HG03025 (cell line): Measurements from ENCODE around the gene TXN2.
"Not testable (repeated sequence)": the region's sequence is repeated elsewhere in the genome, so short reads cannot be mapped to it uniquely, and the experiment has no call there.

Source experiments
- ATAC-seq: cut with Tn5 transposase; IDR thresholded peaks from one replicate; pipeline ENCODE4 v1.9.1; 2021; ENCODE audit warnings: mild to moderate bottlenecking, moderate library complexity; ENCODE audit not compliant: unreplicated experiment, low FRiP score

Gene TXN2

DNA sequence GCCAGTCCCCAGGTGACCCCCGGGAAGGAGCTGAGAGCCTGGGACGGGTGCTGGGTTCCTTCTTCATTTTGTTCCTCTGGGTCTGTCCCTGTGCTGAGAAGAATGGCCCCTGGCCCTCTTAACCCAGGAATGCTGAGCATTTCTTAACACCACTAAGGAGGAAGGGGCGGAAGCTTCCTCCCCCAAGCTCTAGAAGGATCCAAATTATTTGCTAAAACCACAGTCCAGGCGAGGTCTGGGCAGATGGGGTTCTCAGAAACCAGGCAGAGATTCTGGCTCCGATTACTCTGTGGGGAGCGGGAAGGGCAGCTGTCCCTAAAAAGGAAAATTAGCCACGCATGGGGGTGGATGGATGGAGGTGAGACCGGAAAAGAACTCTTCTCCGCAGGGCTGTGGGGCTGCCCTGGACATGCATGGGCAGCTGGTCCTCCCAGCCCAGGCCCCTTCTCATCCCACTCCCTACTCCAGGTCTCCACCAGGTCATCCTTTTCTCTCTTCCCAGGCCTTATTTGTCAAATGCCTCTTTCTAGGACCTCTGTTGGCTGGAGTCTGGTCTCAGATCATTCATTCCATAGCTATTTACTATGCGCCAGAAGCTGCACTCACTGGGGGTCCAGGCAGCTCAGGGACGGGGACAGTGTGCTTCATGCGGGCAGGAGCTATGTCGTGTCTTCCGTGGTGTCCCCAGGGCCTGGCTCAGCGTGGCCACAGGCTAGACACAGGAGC lies 48.7 kb downstream of the TXN2 start:
- ATAC-seq, result no peak

DNA sequence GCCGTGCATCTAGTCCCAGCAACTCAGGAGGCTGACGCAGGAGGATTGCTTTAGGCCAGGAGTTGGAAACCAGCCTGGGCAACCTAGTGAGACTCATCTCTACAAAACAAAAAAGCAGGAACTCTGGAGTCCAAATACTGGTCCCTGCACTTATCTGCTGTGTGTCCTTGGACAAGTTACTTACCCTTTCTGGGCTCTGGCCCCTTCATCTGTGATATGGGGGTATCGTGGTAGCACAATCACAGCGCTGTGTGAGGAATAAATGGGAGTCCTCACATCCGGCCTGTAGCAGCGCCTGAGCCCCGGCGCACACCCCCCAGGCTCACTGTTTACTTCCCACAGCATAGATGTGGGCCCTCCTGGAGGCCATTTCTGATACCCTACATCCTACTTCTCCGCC lies 49.5 kb downstream of the TXN2 start:
- ATAC-seq, result no peak

DNA sequence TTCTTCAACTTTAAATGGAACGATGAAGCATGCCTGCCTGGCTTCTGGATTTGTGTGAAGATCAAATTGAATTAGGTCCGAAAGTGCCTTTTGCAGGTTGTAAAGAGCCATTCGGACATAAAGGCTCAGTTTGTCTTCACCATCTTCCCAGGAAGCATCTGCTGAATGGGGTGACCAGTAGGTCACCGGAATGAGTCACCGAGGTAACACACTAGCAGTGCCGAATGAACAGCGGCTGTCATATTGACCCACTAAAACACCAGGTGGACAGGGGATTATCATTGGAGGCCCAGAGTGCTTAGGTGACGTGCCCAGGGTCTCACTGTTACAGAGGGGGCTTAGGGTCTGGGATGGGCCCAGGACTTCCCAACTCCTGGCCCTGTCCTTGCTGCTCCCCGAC lies 50.6 kb downstream of the TXN2 start:
- no peak for ATAC-seq

DNA sequence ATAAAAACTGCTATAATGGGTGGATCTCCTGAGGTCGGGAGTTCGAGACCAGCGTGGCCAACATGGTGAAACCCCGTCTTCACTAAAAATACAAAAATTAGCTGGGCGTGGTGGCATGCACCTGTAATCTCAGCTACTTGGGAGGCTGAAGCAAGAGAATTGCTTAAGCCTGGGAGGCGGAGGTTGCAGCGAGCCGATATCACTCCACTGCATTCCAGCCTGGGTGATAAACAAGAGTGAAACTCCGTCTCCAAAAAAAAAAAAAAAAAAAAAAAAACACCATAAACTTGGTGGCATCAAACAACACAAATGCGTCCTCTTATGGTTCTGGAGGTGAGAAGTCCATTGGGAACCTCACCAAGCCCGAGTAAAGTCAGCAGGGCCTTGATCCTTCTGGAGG lies 53.5 kb downstream of the TXN2 start:
- not testable (repeated sequence) for ATAC-seq

DNA sequence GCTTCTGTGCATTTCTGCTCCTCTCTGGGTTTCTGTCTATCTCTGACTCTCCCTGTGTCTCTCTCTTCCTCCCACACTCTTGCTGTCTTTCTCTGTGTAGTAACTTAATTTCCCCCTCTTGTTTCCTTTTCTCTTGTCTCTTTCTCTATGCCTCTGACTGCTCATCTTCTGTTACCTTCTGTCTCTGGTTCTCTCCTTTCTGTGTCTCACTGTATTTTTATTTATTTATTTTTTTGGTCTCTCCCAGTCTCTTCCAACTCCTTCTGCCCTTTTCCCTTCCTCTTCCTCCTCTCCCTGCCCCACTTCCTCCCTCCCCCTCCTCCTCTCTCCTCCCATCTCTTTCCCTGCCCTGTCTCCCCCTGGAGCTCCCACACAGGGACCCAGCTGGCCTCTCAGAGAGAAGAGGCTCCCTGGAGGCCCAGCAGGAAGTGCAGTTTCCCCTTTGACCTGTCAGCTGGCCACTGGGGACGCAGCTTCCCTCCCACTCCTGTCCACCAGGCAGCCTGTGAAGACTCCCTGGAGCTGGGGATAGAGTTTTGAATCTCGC lies 55.4 kb downstream of the TXN2 start:
- no peak for ATAC-seq

DNA sequence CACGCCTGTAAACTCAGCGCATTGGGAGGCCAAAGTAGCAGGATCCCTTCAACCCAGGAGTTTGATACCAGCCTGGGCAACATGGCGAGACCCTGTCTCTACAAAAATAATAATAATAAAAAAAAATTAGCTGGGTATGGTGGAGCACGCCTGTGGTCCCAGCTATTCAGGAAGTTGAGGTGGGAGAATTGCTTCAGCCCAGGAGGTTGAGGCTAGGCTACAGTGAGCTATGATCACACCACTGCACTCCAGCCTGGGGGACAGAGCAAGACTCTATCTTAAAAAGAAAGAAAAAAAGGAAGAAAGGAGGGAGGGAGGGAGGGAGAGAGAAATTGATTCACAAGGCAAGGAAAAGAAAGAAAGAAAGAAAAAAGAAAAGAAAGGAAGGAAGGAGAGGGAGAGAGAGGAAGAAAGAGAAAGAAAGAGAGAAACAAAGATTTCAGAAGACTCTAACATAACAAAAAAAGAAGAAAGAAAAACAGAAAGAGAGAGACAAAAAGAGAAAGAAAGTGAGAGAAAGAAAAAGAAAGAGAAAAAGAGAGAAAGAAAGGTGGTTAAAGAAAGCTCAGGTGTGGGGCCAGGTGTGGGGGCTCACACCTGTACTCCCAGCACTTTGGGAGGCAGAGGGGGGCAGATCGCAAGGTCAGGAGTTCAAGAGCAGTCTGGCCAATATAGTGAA lies 56.4 kb downstream of the TXN2 start:
- ATAC-seq, result no peak

DNA sequence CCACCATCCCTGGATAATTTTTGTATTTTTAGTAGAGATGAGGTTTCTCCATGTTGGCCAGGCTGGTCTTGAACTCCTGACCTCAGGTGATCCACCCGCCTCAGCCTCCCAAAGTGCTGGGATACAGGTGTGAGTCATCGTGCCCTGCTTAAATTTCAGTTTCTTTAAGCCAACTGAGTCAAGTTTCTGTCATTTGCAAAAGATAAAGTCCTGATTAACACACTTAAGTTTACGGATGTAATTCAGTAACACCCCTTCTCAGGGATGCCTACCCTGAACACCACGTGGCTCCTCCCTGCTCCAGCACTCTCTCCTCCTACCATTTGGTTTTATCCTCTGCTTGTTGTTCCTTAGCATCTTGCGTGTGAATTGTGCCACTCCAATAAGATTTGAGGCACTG lies 57.0 kb downstream of the TXN2 start:
- not testable (repeated sequence) for ATAC-seq

DNA sequence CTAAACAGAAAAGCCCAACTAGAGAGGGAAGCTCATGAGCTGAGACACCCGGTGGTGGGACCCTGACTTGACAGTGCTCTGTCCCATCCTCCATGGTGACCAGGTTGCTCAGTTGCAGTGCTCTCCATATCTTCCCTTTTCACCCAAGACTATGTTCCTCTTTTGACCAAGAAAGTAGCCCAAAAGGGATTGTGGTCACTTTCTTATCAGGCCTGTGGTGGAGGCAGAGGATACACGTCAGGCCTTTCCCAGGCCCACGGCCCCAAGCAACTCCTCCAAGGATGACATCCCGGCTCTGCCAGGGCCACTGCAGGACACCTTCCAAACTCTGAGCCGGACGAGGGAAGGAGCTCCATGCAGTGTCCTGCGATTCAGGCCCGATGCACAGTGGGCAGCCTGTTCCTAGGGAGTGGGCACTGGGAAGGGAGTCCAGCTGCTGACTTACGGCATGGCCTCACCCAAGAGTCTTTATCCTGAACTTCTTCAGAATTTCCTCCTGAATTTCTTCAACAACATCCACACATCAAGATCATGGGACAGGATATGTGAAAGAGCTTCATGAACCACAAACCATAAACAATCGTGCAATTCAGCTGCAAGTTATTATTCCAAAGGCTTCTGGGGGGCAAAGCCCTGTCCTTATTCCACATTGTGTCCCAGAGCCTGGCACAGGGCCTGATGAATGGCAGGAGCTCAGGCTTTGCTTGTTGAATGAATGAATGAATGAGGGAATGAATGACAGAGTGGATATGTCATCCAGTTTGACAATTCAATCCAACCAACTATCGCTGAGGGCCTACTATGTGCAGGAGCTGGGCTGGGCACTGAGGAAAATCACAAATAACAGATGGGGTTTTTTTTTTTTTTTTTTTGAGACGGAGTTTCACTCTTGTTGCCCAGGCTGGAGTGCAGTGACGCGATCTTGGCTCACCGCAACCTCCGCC lies 57.7 kb downstream of the TXN2 start:
- ATAC-seq, result no peak

DNA sequence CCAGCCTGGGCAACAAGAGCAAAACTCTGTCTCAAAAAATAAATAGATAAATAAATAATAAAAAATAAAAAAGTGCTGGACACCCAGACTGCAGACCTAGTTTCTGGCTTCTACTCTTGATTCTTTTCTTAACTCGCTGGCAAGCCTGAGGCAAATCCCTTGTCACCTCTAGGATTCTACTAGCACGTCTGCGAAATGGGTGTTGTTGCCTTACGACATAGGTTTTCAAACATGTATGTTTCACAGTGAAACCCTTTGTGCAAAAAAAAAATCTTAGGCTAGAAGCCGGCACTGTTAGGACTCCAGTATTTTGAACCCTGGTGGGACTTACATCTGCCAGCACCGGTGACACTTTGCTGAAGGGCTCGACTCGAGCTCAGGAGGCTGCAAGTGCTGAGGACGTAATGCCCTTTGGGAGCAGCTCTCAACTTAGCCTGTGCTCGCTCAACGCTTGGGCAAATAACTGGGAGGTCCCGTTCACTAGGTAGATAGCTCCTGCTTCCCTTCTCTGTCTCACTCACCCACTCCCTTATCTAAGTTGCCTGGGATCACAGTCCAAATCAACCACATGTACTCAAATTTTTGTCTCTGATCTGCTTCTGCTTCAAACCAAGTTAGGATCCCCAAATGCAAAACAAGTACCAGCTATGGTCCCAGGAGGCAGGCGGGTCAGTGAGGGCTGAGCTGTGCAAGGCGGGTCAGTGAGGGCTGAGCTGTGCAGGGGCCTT lies 59.0 kb downstream of the TXN2 start:
- no peak for ATAC-seq

DNA sequence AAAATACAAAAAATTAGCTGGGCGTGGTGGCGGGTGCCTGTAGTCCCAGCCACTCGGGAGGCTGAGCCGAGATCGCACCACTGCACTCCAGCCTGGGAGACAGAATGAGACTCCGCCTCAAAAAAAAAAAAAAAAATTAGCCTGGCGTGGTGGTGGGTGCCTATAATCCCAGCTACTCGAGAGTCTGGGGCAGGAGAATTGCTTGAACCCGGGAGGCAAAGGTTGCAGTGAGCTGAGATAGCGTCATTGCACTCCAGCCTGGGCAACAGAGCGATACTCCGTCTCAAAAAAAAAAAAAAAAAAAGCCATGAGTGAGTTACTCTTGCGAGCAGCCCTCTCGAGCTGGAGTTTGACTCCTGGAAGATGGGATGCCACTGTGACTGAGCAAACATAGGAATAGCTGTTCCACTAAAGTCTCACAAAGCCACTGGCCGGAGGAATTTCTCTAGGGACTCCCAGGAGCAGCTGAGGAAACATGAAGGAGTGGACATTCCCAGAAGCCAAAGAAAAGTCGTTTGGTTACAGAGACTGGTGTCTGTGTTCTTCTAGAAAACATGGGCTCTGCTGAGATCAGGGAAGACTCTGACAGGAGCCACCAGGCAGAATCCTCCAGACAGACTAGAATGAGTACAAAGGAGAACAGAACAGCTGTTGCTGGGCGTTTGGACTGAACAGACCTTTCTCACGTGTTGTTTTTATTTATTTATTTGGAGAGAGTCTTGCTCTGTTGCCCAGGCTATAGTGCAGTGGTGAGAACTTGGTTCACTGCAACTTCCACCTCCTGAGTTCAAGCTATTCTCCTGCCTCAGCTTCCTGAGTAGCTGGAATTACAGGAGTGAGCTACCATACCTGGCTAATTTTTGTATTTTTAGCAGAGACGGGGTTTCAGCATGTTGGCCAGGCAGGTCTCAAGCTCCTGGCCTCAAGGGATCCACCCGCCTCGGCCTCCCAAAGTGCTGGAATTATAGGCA lies 61.2 kb downstream of the TXN2 start:
- no peak for ATAC-seq

DNA sequence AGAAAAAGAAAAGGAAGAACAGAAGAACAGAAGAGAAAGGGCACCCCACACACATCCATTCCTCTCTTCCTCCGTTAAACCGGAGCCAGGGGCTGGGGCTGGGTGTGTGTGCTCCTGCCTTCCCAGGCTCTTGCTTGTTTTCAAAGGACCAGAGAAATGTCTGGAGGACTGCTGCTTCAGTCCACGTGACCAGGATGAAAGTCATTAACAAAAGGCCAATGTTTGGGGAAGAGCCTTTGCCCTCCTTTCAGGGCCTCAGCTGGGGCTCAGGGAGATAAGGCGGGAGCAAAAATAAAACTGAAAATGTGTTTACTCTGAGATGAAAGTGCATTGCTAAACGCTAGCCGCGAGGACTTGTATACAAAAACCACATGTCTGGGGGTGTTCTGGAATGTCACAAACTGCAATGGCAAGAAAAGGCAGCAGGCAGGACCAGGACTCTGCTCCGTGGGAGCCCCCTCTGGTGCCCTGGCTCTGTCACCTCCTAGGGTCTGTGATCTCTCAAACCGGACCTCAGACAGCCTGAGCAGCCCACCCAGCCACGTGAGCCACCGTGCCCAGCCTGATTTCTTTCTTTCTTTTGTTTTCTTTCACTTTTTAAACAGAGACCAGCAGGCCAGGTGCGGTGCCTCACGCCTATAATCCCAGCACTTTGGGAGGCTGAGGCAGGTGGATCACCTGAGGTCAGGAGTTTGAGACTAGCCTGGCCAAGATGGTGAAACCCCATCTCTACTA lies 62.1 kb downstream of the TXN2 start:
- ATAC-seq, result no peak

DNA sequence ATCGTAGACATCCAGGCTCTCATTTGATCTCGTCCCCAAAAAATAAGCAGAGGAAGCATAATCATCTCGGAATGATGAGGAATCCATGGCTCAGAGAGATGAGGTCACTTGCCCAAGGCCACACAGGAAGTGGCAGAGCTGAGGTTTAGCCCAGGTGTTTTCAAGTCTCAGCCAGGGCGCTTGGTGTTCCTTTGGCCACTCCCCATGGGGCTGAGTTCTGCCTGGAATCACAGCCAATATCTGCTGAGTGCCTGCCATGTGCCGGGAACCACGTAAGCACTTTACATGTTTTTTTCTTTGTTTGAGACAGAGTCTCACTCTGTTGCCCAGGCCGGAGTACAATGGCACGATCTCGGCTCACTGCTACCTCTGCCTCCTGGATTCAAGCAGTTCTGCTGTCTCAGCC lies 64.2 kb downstream of the TXN2 start:
- ATAC-seq, result no peak
